NCI-H1694 (cell line): ENCODE data around the gene AKIRIN2.

ENCODE experiments used
- DNase-seq: peaks from one replicate; lab custom pipeline; 2025; lab: John Stamatoyannopoulos, UW

Gene AKIRIN2

GRCh38 chr6:87701676-87702588 lies at the start of gene AKIRIN2:
TSS of gene AKIRIN2 (minus strand) at chr6:87702233. CDS start at chr6:87701684, 549 bp downstream.
- DNase-seq, result peak; percentile 95

GRCh38 chr6:87747646-87748045 lies 45.6 kb upstream of the AKIRIN2 start:
- no peak for DNase-seq

DNA sequence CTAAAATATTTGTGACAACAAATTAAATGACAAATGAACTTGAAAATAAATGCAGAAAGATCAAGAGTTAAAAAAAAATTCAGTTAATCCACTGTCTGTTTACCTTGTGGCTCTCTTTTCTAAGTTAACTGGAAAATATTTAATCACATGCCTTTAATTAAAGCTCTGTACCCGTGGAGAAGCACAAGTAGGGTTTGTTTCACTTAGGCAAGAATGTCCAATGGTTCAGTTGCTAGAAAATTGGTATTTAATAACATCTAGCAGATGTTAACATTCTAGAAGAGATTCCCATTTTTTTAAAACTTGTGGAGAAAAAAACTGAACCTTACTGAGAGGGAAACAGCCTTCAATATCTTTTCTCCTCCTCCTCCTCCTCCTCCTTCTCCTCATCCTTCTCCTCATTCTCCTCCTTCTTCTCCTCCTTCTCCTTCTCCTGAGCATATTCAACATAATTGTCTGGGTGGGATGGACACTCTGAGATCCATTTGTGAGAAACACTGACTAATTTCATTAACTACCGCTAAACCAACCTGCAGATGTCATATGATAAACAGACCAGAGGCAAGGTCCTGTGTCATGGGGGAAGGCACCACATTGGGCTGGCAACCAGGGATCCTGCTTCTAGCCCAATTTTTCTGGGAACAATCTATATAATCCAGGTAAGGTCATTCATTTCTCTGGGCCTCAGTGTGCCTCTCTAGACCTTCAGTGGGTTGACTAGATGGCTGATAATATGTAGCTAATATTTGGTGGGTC lies 44.1 kb upstream of the AKIRIN2 start:
- no peak for DNase-seq

- no peak for DNase-seq
Measured at GRCh38 chr6:87743454-87743853, 41.4 kb upstream of the AKIRIN2 start.

- DNase-seq, result no peak
Measured at GRCh38 chr6:87742106-87742505, 40.1 kb upstream of the AKIRIN2 start.

DNA sequence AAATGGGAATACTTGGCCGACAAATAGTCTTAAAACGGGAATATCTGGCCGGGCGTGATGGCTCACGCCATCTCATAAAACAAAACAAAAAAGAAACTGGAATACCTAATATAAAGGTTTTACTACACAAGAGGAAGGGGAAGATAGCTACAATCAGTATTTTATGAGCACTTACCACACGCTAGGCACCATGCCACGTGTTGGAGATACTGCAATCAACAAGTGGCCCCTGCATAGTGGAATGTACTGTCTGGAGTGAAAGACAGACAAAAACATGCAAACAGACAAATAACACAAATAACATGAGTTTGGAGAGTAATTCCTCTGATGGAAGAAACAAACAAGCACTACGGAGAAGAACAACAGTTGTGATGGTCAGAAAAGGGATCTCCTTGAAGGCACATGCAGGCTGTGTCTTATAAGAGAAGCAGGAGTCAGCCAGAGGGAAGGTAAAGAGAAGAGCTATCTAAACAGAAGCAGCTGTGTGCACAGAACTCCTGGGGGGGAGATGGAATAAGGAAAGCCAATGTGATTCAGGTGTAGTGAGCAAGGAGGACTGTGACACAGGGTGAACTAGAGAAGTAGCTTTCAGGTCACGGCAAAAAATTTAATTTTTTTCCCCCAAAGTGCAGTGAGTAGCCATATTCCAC lies 39.1 kb upstream of the AKIRIN2 start:
- no peak for DNase-seq

DNA sequence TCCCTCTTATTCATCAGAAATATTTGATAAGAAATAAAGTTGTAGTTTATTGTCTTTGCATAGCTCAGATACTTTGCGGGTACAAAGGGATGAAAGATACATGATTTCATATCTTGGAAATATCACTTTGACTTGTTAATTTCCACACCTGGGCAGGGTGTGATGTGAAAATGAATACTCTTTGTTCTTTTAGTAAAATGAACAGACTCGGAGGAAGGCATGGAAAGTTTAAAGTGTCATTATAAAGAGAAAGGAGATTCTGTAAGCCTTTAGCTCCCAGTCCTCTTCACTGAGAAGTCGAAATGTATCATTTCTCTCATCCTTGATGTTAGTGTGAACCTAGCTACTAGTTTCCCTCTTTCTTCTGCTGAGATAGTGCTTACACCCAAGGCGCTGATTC lies 36.7 kb upstream of the AKIRIN2 start:
- no peak for DNase-seq

- DNase-seq, result no peak
Measured at GRCh38 chr6:87738000-87738399, 36.0 kb upstream of the AKIRIN2 start.

DNA sequence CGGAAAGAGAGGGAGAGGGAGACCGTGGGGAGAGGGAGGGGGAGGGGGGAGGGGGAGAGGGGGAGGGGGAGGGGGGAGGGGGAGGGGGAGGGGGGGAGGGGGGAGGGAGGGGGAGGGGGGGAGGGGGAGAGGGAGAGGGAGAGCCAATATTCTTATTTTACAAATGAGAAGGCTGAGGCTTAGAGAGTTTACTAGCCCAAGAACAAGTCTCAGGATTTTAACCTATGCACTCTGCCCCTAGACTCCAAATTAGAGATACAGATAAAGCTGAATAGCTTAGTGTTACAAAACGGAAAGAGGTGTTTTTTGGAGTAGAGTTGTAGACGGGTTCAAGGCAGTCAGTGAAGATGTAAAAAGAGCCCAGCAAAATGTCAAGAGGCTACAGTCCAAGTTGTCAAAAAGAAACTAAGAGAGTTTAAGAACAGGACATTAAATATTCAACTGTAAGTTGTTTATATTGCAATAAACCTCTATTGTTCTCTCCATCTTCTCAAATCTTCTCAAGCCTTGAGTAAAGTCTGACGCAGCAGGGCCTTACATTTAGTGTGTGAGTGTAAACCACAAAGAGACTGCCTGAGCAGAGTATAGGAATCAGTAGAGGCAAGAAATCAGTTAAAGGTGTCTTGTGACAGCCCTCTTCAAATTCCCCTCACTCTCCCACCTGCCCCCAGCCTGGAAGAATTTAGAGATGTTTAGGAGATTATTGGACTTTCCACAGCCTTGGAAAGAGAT lies 34.9 kb upstream of the AKIRIN2 start:
- no peak for DNase-seq

DNA sequence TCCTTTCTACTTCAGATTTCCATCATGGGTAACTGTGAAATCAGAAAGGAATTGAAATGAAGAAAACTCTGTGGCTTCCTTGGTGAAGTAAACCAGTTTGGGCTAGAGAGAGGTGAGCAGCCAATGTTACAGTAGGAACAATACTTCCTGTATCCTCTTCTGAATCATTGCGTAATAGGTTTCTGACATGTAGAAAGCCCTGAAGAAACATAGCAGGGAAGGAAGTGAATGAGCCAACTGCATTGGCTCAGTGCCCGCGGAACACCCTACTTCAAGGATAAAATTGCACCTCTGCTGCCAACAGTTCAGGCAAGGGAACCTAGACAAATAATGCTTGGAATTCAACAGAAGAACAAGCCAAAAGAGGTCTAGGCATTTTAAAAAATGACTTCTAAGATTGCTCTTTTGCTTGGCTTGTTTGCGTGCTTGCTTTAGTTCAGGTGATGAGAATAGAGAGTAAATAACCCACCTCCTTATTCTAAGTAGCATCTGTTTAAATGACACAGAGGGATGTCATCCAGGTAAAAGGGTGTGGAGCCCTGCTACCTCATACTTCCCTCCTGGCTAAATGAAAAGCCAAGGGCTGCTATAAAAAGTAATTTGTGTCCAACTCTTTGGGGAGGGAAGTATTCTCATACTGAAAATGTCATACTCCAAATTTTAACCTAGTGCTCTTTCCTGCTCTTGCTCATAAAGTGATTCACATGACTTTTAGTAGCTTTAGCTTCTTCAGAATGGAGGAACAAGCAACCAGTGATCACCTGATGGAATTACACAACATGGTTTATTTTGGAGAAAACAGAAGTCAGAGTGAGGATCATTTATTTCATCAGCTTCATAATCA lies 30.0 kb upstream of the AKIRIN2 start:
- no peak for DNase-seq

- no peak for DNase-seq
Measured at GRCh38 chr6:87731080-87731479, 29.0 kb upstream of the AKIRIN2 start.

DNA sequence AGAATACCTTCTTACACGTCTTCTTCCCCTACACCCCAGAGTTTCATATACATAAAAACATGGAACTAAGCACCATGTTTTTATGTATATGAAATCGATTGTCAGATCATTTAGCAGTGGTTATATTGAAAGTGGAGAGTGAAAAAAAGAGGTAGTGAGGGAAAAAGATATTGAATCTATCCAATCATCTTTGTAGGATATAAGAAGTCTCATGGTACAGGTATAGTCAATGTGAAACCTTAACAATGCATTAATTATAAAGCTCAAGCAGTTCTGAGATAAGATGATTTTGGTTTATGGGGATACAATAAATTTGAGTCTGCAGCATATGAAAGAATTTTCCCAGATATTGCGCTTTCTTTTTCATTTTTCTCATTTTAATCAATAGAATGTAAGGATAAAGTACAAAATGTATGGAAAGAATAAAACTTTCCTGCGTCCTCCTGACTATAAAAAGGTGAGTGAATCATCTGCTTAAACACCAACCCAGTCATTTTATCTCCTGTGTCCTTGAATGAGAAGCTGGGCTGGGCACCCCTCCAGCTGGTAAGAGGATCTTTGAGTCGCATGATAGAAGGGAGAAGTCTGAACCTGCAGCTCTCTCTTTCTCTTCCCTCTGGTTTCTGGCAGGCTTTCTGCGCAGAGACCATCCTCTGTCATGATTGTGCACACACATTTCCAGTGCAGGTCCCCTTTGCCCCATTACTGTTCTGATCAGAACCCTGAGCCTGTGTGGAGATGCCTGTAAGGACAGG lies 28.1 kb upstream of the AKIRIN2 start:
- no peak for DNase-seq

DNA sequence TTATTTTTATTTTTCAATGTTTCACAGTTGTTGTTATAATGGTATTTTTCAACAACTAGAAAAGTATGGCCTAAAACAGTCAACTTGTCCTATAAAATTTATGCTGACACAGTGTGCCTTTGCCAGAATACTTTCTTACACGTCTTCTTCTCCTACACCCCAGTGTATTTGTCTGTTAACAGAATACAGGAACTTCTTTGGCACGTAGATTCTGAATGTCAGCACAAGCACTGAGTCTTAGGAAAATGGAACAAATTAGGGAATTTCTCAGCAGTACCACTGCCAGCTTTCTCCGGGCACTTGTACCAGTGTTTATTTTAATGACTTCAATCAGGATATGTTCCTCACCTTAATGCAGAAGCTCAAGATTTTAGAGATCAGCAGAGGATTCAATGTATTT lies 26.7 kb upstream of the AKIRIN2 start:
- DNase-seq, result no peak

DNA sequence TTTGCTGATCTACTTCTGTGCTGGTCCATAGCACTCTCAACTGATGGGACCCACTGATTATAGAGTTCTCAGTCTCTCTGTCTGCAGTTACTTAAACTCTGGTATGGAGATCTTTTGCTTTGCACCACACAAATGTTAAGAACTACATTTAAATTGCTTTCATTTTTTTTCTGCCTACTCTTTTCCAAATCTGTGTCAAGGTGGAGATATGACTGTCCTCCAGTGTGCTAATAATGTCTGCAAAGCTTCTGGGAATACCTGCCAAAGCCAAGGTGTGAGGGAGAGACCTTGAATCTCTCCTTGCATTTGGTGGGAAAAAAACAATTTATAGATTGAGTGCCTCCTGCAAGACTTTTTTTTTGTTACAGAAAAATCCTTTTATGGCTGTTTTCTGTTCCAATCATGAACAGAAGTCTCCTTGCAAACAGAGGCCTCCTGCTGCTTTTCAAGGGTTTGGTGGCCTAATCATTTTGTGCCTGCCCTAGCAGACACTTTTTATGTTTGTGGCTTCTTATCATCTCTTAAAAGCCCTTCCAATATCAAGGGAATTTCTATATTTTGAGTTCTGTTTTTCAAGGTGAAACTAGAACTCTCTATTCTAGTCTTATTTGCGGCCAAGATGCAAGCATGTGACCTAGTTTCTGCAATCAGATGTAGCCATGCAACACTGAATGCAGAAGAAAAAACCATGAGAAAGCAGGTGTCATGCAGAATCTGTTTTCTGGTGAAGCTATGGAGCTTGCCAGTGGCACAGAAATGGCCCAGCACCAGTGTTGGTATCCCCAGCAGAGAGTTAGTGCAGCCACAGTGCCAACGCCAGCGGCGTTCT lies 23.2 kb upstream of the AKIRIN2 start:
- no peak for DNase-seq

DNA sequence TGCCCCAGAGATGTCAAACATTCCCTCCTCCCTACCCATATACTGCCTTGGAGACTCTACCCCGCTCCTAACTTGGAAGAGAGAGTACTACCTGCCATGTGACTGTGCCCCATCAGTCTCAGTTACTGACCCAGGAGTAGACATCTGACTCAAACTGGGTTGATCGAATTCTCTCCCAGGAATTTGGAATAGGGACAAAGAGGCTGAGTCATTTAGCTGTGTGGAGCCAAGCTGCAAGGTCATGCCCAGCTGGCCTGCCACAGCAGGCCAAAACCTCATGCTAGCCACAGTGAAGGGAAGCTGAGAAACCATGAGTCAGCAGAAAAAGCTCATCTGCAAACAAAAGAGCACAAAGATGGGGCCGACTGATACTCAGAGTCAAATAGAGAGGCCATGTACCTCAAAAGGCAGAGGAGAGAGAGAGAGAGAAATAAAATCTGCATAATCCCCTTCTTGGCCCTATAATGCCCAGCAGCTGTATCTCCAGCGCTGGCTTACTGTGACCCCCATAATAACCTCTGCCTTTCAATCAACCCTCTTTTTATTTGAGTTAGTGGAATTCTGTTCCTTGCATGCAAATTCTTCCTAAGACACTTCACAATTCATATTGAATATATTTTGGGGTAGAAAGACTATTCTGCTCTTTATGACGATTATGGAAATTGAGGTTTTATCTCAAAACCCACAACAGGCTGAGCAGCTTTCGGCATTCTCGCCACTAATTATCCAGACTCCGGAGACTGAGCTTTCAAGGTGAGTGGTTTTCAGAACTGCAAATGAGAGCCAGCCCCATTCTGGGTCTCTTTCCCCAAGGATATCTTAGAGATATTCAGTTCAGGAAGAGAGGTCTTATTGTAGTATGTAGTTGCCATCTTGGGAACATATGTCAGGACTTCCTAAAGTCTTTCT lies 21.4 kb upstream of the AKIRIN2 start:
- DNase-seq, result no peak

GRCh38 chr6:87722540-87723169 lies 20.6 kb upstream of the AKIRIN2 start:
- no peak for DNase-seq

GRCh38 chr6:87721311-87721710 lies 19.3 kb upstream of the AKIRIN2 start:
- DNase-seq, result no peak
